Activated CD8-positive, alpha-beta memory T cell treated with anti-CD3 and anti-CD28 coated beads for 4 hours (primary cell): ENCODE measurements around the gene HSF2.
A peak's percentile ranks its signal among the peaks of the same experiment; 100 is the strongest.

Source experiments
- DNase-seq, 2 donors: peaks; one replicate each; pipeline ENCODE4 v3.0.0-alpha.2; 2020; ENCODE audit warnings: low read depth in 2 of 2

The HSF2 gene

GRCh38 chr6:122400121-122400450 is 634 bp downstream of the HSF2 start:
- peak in 1 of 2 donors; percentile 0 for DNase-seq

DNA sequence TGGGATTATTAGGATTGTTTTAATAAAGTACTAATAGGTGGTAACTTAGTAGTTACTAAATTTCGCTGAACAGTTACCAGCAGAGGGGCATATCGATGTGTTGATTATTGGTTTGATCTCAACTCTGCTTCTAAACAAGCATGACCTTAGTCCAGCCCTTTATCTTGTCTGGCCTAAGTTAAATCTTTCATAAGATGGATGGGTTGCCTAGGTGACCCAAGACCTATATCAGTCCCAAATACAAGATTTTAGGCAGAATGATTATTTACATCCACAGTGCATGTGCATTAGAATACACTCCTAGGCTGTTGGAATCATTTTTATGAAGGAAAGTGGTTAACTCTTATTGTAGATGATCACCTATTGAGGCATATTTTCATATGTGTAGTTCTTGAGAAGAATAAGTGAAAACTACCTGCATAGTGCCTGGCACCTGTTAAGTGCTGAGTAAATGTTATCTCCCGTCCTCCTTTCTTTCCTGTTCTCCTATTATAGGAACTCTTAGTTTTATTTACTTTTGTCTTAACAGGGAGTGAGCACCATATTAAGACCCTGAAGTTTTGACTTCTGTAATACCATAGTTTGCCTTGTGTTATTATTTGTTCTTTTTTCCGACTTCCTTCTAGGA is 1.1 kb downstream of the HSF2 start:
- no peak for DNase-seq

DNA sequence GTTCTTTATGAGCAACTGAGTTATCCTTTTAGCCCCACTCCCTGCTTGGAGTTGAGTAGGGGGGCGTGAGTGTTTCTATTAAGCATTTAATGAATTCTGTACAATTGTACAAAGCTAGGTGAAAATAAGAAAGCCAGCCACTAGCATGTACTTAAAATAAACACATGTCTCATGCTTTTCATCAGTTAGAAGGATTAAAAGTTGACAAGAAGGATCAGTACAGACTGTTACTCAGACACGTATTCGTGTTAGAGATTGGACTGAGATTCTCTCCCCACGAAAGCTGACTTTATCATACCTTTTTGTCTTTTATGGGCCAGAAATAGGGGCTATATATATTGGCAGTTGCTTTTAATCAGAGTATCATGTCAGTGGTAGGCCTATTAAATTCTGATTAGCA is 1.7 kb downstream of the HSF2 start:
- no peak for DNase-seq

DNA sequence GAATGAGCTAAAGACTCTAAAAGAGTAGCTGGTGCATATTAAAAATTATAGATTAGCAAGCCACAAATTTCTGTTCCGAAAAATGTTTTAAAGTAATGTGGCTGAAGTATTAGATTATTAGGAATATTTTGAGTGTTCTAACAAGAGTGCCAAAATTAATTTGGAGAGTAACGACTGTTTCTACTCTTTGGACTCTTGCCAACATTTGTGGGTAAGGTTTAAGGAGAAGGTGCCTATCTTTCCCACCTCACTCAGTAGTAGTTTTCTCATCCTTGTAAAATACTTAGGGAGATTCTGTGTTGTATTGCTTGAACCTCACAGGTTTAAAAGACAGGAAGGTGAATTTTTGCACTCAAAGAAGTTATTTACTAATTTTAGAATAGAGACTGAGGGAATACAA is 5.0 kb downstream of the HSF2 start:
- no peak for DNase-seq

GRCh38 chr6:122405417-122405816 is 6.0 kb downstream of the HSF2 start:
- no peak for DNase-seq

GRCh38 chr6:122406187-122406586 is 6.7 kb downstream of the HSF2 start:
- no peak for DNase-seq

GRCh38 chr6:122407712-122408111 is 8.3 kb downstream of the HSF2 start:
- DNase-seq, result no peak

GRCh38 chr6:122408240-122408639 is 8.8 kb downstream of the HSF2 start:
- no peak for DNase-seq

- DNase-seq, result no peak
Observed at GRCh38 chr6:122408702-122409458, 9.4 kb downstream of the HSF2 start.

- DNase-seq, result no peak
Observed at GRCh38 chr6:122412001-122412400, 12.5 kb downstream of the HSF2 start.

- no peak for DNase-seq
Observed at GRCh38 chr6:122416825-122417224, 17.4 kb downstream of the HSF2 start.

DNA sequence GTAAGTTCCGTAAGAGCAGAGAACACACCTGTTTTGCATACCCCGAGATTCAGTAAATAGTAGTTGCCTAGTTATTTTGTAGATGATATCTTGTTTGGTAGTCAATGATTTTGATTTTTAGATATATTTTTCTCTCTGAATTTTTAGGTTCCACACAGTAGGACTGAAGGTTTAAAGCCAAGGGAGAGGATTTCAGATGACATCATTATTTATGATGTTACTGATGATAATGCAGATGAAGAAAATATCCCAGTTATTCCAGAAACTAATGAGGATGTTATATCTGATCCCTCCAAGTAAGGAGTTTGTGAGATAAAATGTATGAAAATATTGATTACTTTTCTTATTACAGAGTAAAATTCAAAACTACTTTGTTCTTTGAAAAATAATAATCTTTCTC is 22.6 kb downstream of the HSF2 start:
- DNase-seq, result no peak

DNA sequence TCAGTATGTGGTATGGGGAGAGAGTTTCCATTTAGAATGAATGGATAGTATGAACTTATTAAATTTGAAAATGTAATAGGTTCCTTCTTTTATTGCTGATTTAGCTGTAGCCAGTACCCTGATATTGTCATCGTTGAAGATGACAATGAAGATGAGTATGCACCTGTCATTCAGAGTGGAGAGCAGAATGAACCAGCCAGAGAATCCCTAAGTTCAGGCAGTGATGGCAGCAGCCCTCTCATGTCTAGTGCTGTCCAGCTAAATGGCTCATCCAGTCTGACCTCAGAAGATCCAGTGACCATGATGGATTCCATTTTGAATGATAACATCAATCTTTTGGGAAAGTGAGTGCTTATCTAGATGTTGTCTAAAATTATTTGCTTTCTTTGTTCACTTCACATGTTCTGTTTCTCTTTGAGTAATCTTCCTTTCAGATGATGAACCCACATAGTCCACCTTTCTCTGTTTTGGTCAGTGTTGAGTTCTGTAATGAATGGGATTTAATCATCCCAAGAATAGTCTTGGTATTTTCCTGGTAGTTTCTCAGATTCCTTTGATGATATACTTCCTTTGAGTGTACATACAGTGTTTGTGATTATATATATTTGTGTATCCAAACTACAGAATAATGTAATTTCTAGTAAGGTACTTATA is 23.3 kb downstream of the HSF2 start:
- DNase-seq, result no peak

DNA sequence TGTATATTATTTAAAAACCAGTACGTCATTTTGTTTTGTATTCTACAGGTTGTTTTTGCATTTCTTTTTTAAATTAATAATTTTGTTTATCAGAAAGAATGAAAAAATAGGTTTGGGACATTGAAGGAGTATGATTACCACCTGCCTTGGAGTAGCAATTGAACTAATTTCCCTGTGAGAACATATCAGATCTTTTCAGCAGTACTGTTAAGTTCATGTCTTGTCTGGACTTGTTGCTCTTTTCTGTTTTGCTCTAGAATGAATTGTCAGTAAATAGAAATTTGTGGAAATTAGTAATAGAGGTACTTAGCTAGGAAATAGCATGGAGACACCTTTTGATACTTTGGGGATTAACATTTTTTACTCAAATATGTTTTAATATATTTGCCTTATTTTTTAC is 24.3 kb downstream of the HSF2 start:
- no peak for DNase-seq

DNA sequence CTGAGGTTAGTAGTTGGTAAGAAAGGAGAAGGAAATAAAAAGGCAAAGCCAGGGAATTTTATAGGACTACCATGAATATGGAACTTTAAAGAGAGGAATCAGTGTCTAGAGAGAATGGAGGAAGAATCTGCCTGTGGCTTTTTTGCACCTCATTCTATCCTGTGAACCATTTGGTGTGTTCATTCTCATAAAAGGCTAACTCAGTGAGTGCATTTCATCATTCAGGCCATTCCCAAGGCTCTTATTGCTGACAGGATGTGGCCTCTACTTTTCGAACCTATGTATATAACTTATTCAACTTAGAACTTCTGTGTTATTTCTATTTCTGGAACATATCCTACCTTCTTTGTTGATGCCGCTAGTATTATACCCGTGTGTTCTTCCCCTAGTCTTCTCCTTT is 27.1 kb downstream of the HSF2 start:
- DNase-seq, result no peak

DNA sequence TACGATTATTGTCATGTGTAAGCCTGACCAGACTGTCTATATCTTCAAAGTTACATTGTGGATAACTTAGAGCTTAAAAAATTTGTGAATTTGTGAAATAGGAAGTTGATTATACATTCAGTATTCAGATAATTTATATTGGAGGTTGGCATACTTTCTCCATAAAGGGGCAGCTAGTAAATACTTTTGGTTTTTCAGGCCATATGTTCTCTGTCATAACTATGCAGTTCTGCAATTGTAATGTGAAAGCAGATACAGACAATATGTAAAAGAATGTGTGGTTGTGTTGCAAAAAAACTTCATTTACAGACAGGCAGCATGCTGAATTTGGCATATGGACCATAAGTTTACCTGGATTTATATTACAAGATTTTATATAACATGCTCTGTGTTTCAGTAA is 29.3 kb downstream of the HSF2 start:
- DNase-seq, result no peak

- no peak for DNase-seq
Observed at GRCh38 chr6:122429323-122429722, 29.9 kb downstream of the HSF2 start.

- no peak for DNase-seq
Observed at GRCh38 chr6:122431780-122432179, 32.3 kb downstream of the HSF2 start.

DNA sequence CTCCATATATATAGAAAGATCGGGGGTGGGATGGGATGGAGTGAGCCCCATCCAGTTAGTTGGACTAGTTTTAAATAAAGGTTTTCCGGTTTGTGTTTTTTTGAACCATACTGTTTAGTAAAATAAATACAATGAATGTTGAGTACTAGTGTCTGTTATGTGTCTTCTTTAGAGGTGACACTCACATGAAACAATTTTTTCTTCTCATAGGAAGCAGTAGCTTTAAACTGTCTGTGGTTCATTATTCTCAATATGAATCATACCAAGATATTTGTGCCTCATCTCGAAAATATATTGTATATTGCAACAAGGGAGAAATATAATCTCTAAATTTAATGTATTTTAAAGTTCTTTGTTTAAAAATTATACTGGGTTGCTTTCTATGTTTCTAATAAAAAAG is 33.4 kb downstream of the HSF2 start:
- DNase-seq, result no peak

DNA sequence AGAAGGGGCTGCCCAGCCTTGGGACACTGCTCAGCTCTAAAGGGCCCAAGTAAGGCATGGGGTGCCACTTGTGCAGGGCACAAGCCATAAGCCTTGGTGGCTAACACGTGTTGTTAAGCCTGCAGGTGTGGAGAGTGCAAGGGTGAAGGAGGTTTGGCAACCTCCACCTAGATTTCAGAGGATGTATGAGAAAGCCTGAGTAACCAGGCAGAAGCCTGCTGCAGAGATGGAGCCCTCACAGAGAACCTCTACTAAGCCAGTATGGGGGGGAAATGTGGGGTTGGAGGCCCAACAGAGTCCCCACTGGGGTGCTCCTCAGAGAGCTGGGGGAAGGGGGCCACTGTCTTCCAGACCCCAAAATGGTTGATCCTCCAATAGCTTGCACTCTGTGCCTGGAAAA is 39.5 kb downstream of the HSF2 start:
- no peak for DNase-seq

DNA sequence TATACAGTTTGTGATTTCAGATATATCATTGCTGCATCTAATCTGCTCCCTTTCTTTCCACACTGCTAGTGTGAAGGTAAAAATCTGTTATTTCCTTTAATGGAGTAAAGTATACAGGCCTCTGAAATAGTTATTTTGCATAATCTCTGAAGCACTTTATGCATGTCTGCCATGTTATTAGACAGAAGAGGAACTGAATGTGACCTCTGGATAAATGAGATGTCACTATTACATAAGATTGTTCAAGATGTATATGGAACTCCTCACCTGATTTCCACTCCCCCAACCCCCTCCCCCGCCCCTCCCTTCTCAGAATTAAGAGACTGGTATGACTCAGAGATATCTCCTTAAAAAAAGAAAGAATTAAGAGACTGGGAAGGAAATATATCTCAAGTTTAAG is 45.8 kb downstream of the HSF2 start:
- no peak for DNase-seq

GRCh38 chr6:122449069-122449468 is 49.6 kb downstream of the HSF2 start:
- DNase-seq, result no peak

DNA sequence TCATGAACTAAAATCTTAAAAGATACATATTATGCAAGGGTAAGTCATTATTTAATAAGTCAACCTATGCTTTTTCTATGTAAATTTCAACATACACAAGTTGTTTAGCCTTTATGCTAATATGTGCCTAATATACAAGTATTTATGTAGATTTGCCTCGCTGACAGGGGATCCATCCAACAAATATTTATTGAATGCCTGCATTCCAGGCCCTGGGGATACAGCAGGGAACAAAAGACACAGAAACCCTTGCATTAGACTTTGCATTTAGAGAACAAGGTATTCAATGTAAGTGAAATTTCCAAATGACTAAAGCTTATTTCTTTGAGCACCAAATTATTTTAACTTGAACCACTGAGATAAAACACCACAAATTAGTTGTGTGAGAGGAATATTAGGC is 53.1 kb downstream of the HSF2 start:
- DNase-seq, result no peak
